ENCODE measurements around the gene RASGRF2.
A peak's percentile ranks its signal among the peaks of the same experiment; 100 is the strongest.
"Not testable (repeated sequence)": the region's sequence is repeated elsewhere in the genome, so short reads cannot be mapped to it uniquely, and the experiment has no call there.

The RASGRF2 gene

DNA sequence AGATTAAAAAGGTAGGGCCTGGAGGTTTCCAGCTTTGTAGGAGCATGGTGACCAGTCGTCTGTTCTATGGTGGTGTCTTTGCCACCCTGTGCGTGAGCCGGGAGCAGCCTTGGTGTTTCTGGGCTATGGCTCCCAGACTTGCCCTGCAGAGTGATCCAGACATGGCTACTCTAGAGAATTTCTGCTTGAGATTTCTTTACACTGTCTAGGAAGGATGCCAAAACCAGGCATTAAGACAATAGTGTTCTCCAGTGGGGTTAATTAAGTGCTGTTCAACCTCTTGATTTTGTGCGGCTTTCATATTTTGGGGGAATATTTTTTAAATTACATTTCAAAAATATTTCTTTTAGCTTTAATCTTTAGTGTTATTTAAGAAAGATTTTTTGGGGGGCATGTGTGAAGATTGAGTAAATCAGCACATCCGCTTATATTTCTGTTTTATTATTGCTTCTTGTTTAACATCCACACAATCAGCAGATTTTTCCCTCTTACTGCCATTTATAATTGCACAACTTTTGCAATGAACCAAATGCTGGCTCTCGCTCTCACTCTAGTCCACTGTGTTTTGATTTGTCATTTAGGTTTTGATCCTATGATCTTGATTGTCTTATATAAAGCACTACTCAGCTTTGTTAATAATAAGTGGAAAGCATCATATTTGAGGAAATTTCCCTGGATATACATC is 110.5 kb downstream of the RASGRF2 start:
- no peak for DNase-seq (ENCODE audit: low read depth in 2 of 2)

GRCh38 chr5:81075041-81075440 is 114.9 kb downstream of the RASGRF2 start:
- DNase-seq (ENCODE audit: low read depth in 2 of 2), result no peak

DNA sequence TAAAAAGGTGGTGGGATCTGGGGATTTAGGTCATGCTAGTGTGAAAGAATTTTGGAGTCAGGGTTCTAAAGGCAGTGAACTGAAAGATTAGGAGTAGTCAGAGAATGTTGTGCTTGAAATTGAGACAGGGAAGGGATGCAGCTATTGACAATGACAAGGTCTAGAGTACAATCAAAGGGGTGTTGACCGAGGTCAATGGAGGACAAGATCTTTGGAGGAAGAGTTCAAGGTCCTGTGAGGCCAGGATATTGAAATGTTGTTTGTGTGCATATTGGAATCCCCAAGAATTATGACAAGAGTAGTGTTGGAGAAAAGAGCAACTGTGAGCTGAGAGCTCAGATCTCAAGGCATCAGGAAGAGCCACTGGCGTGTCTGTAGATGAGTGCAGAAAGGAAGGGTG is 116.9 kb downstream of the RASGRF2 start:
- DNase-seq (ENCODE audit: low read depth in 2 of 2), result no peak

DNA sequence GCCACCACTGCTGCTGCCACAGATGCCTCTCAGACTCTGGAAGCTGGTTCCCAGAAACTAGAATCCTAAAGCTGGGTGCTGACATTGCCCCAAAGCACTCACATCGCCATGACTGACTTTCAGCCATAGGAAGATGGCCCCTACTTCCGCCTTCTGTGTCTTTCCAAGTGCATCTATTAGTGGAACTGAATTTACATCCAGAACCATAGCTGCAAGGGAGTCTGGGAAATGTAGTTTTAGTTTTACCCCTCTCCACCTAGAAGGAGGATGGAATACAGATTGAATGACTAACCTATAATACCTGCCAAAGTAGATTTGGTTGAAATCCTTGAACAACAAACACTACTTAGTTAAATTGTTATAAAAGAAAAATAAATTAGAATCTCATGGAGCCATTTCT is 118.8 kb downstream of the RASGRF2 start:
- DNase-seq (ENCODE audit: low read depth in 2 of 2), result no peak

- no peak for DNase-seq (ENCODE audit: low read depth in 2 of 2)
Measured at GRCh38 chr5:81080809-81081460, 120.8 kb downstream of the RASGRF2 start.

DNA sequence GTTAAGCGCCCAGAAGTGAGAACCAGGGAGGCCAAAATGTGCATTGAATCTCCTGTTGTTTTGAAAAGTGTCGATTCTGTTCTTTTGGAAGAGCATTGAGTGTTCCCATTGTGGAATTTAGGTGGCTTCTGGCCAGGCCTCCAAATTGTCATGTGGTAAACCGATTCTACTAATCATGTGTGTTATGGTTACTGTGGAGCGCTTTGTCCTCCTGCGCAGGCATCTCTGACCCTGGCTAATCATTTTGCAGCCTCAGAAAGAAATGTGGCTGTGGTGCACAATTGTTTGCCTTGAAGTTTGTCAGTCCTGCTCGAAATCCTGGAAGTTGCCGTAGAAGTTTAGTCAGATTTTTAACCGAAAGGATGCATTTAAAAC is 121.3 kb downstream of the RASGRF2 start:
- DNase-seq (ENCODE audit: low read depth in 2 of 2), result no peak

DNA sequence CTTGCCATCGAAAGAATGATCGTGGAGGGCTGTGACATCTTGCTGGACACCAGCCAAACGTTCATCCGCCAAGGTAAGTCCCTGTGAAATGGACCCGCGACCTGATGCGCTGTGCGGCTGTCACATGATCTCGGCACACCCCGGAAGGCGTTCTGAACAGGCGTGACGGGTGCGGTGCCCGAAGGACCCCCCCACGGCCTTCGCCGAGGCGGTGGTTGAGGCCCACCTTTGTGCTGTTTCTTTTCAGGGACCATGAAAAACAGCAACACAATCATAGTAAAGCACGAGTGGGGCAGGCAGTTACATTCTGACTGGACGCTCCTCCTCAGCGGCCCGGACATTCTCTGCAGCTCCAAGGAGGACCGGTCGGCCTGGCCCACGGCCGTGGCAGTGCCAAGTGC is 126.7 kb downstream of the RASGRF2 start:
- DNase-seq (ENCODE audit: low read depth in 2 of 2), result no peak

GRCh38 chr5:81091199-81091598 is 131.0 kb downstream of the RASGRF2 start:
- DNase-seq (ENCODE audit: low read depth in 2 of 2), result no peak

DNA sequence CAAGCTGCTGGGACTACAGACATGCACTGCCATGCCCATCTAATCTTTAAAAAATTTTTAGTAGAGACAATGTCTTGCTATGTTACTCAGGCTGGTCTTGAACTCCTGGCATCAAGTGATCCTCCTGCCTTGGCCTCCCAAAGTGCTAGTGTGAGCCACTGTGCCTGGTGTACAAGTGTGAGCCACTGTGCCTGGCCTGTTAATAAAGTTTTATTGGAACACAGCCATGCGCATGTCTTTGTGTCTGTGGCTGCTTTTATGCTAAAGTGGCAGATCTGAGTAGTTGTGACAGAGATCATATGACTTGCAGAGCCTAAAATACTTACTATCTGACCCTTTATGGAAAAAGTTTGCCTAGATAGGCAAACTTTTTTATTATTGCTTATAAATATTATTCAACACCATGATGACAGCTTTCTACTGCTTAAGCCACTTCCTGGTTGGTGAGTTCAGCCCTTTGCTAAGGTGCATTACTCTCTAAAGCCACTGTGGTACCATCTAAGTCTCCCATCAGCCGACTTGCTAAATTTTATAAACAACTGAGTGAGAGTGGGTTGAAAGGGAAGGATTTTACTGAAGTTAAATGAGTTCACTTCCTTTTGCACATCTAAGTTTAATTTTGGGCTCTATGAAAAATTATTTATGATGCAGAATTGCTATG is 133.5 kb downstream of the RASGRF2 start:
- no peak for DNase-seq (ENCODE audit: low read depth in 2 of 2)

- DNase-seq (ENCODE audit: low read depth in 2 of 2), result no peak
Measured at GRCh38 chr5:81095835-81096234, 135.7 kb downstream of the RASGRF2 start.

- DNase-seq (ENCODE audit: low read depth in 2 of 2), result peak; percentile 5 to 21
Measured at GRCh38 chr5:81097713-81098112, 137.6 kb downstream of the RASGRF2 start.

GRCh38 chr5:81105261-81105877 is 145.2 kb downstream of the RASGRF2 start:
- DNase-seq (ENCODE audit: low read depth in 2 of 2), result no peak

- DNase-seq (ENCODE audit: low read depth in 2 of 2), result no peak
Measured at GRCh38 chr5:81115261-81115660, 155.1 kb downstream of the RASGRF2 start.

GRCh38 chr5:81117566-81117965 is 157.4 kb downstream of the RASGRF2 start:
- no peak for DNase-seq (ENCODE audit: low read depth in 2 of 2)

- DNase-seq (ENCODE audit: low read depth in 2 of 2), result no peak
Measured at GRCh38 chr5:81121273-81121672, 161.1 kb downstream of the RASGRF2 start.

- no peak for DNase-seq (ENCODE audit: low read depth in 2 of 2)
Measured at GRCh38 chr5:81121836-81122630, 161.9 kb downstream of the RASGRF2 start.

DNA sequence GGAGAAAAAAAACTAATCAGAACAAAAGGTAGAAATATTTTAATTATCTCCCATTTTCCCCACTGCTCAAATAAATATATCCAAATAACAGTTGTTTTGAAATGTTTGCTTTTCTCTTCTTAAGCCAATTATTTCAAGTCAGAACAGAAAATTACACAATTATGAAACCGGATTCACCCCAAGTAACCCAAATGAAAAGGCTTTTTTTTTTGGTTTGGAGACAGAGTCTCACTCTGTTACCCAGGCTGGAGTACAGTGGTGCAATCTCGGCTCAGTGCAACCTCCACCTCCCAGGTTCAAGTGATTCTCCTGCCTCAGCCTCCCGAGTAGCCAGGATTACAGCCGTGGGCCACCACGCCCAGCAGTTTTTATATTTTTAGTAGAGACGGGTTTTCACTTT is 164.5 kb downstream of the RASGRF2 start:
- DNase-seq (ENCODE audit: low read depth in 2 of 2), result not testable (repeated sequence)

- DNase-seq (ENCODE audit: low read depth in 2 of 2), result no peak
Measured at GRCh38 chr5:81125959-81126358, 165.8 kb downstream of the RASGRF2 start.

DNA sequence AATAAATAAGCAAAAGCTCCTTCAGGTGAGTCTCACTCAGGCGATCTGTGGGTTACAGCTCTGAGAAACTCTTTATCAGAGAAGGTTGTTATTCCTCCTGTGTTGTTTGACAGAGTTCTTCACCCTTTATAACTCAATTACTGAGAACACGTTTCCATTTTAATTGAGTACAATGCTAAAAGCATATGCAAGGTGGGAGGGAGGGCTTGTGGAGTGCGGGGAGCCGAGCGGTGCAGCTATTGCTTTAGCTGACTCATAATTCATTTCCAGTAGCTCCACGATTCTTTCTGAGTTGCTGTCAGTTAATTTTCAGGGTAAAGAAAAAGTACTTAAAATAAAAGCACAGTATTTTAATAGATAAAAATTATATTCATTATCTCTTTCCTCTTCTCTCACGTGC is 168.3 kb downstream of the RASGRF2 start:
- no peak for DNase-seq (ENCODE audit: low read depth in 2 of 2)

GRCh38 chr5:81132381-81132780 is 172.2 kb downstream of the RASGRF2 start:
- DNase-seq (ENCODE audit: low read depth in 2 of 2), result no peak

DNA sequence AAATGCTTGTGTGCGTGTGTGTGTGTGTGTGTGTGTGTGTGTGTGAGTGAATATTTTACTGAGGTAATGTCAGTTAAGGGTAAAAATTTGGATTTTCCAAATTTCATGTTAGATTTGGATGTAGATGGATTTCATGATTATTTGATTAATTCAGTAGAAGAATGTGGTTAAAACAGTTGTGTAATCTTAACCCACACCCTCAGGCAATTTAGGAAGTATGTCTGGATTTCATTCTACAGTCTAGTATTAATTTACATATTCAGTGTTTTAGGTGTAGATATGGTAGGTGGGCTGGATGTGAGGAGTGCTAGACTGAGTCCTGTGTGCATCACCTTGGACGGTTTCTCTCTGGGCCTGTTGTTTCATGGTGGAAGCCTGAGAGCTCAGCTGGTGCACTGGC is 173.9 kb downstream of the RASGRF2 start:
- DNase-seq (ENCODE audit: low read depth in 2 of 2), result no peak

DNA sequence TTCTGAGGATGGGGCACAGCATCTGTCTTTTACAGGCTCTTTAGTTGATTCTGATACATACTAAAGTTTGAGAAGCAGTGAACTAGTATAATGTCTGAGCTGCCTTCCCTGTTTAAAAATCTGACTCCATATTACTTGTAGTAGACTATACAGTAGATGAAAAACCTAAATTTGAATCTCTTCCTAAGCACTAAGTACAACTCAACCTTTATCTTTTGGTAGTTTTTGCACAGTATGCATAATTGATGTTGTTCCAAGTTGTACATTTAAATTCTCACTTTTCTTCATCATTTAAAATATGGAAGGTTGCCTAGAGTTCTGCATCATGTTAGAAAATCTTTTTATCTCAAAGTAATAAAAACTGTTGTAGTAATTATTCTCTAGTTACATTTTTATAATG is 174.4 kb downstream of the RASGRF2 start:
- no peak for DNase-seq (ENCODE audit: low read depth in 2 of 2)

Data from fibroblast of skin of left quadriceps (primary cell).